DOHH2 (cell line): ENCODE results near the gene RFPL2.

Source experiments
- H3F3A ChIP-seq: fragments of 200-600 bp; sonication (generic), shearing (Covaris generic); 2 replicates; pipeline ENCODE4 v1.6.0; 2016; ENCODE audit warnings: antibody characterized with exemption, mild to moderate bottlenecking; ENCODE audit not compliant: control insufficient read depth, insufficient read depth
- H3K27ac ChIP-seq: fragments of 200-600 bp; sonication (generic); 2 replicates; pipeline ENCODE4 v1.5.1; 2014; ENCODE audit warnings: low read depth, mild to moderate bottlenecking, low read length, moderate library complexity
- H3K27me3 ChIP-seq: fragments of 200-600 bp; sonication (generic); 2 replicates; pipeline ENCODE4 v1.6.1; 2014; ENCODE audit warnings: mild to moderate bottlenecking, low read length, mixed read lengths; ENCODE audit not compliant: control insufficient read depth
- H3K36me3 ChIP-seq: fragments of 200-600 bp; sonication (generic); 2 replicates; pipeline ENCODE4 v1.6.1; 2014; ENCODE audit warnings: mild to moderate bottlenecking, low read length, moderate library complexity, mixed read lengths; ENCODE audit not compliant: control insufficient read depth
- H3K4me1 ChIP-seq: fragments of 200-600 bp; sonication (generic); 2 replicates; pipeline ENCODE4 v1.6.1; 2014; ENCODE audit warnings: mild to moderate bottlenecking, low read length, mixed read lengths; ENCODE audit not compliant: control insufficient read depth
- H3K4me2 ChIP-seq: fragments of 200-600 bp; sonication (generic); 2 replicates; pipeline ENCODE4 v1.6.0; 2014; ENCODE audit warnings: mild to moderate bottlenecking, low read length, moderate library complexity
- H3K4me3 ChIP-seq: fragments of 200-600 bp; sonication (generic); 2 replicates; pipeline ENCODE4 v1.5.1; 2014; ENCODE audit warnings: mild to moderate bottlenecking, low read length, mixed read lengths
- H3K79me2 ChIP-seq: fragments of 200-600 bp; sonication (generic); 2 replicates; pipeline ENCODE4 v1.6.1; 2014; ENCODE audit warnings: mild to moderate bottlenecking, low read length, mixed read lengths; ENCODE audit not compliant: control insufficient read depth
- H3K9me2 ChIP-seq: fragments of 200-600 bp; sonication (generic); replicated peaks from 2 replicates; pipeline ENCODE4 v1.6.1; 2014; ENCODE audit warnings: mild to moderate bottlenecking, low read length, mixed read lengths; ENCODE audit not compliant: control insufficient read depth
- H3K9me3 ChIP-seq: fragments of 200-600 bp; sonication (generic); 2 replicates; pipeline ENCODE4 v1.6.1; 2014; ENCODE audit warnings: antibody characterized with exemption, low read length, mixed read lengths; ENCODE audit not compliant: control insufficient read depth, insufficient read depth
- H4K20me1 ChIP-seq: fragments of 200-600 bp; sonication (generic); 2 replicates; pipeline ENCODE4 v1.6.0; 2014; ENCODE audit warnings: low read depth, mild to moderate bottlenecking, antibody characterized with exemption, low read length, moderate library complexity; ENCODE audit not compliant: control insufficient read depth, insufficient read depth
- EZH2phosphoT487 ChIP-seq: fragments of 200-600 bp; sonication (generic); IDR thresholded peaks from 2 replicates; pipeline ENCODE4 v1.6.1; 2017; ENCODE audit warnings: borderline replicate concordance, mild to moderate bottlenecking, antibody characterized with exemption, low read length, moderate library complexity, mixed read lengths
- TF ChIP-seq, protein P1 (sequence below): fragments of 200-600 bp; sonication (generic); IDR thresholded peaks from one replicate; pipeline ENCODE4 v1.5.1; 2014; ENCODE audit warnings: antibody characterized with exemption, mild to moderate bottlenecking, low read depth, low read length; ENCODE audit not compliant: poor library complexity, severe bottlenecking

Gene RFPL2

DNA sequence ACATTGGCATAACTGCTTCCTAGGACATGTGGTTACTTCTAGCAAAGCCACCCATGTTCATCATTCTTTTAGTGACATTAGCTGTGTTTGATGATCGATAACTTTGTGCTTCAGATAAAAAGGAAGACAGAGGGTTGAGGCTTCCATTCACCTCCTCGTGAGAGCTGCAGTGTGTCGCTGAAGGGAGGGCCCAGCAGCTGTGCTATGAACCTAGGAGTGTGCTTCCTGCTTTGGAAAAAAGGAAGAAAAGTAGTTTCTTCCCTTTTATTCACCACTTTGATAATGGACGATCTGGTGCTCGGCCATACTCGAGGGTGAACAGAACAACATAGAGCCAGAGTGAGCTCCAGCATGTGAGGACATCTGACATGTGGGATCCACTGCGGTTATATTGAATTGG is 6.1 kb upstream of the RFPL2 start:
- Histone ChIP-seq H3F3A (no peaks in the 10 kb centered on the region), H3K9me2 (no peaks in the 10 kb centered on the region), H3K36me3 (no peaks in the 10 kb centered on the region), H3K4me3 (no peak overlapping the region), H3K9me3 (no peaks in the 10 kb centered on the region), H4K20me1 (no peaks in the 10 kb centered on the region), H3K27me3 (0 out of 2 replicates have a peak, but pooled peaks cover 2% of the 10 kb centered on the region), H3K27ac (no peak overlapping the region), H3K4me1 (no peaks in the 10 kb centered on the region), H3K4me2 (no peak overlapping the region), H3K79me2 (no peaks in the 10 kb centered on the region)
- TF ChIP-seq, protein P1, sequence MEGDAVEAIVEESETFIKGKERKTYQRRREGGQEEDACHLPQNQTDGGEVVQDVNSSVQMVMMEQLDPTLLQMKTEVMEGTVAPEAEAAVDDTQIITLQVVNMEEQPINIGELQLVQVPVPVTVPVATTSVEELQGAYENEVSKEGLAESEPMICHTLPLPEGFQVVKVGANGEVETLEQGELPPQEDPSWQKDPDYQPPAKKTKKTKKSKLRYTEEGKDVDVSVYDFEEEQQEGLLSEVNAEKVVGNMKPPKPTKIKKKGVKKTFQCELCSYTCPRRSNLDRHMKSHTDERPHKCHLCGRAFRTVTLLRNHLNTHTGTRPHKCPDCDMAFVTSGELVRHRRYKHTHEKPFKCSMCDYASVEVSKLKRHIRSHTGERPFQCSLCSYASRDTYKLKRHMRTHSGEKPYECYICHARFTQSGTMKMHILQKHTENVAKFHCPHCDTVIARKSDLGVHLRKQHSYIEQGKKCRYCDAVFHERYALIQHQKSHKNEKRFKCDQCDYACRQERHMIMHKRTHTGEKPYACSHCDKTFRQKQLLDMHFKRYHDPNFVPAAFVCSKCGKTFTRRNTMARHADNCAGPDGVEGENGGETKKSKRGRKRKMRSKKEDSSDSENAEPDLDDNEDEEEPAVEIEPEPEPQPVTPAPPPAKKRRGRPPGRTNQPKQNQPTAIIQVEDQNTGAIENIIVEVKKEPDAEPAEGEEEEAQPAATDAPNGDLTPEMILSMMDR = no peak
- no peak for TF ChIP-seq EZH2phosphoT487

DNA sequence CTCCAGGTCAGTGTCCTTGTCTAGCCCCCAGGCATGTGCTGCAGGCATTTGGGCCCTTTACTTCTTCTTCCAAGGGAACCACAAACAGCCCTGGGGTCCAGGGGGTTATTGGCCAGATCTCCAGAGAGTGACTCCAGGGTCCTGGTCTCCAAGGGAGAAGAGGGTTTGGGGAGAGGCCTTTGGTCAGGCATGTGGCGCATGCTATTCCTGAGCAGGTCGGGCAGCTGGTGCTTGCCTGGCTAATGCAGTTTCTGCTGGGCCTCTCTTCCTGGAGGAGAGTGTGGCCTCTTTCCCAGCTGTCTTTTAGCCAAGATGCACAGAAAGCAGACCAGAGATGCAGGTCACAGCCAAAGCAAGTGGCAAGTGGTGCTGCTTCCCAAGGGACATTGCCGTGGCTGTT is 3.8 kb upstream of the RFPL2 start:
- Histone ChIP-seq H3K4me3 (no peak overlapping the region), H3K27ac (no peak overlapping the region), H3K4me2 (no peak overlapping the region), H3K9me2 (no peaks in the 10 kb centered on the region), H3K36me3 (no peaks in the 10 kb centered on the region), H3K27me3 (no peaks in the 10 kb centered on the region), H3K9me3 (no peaks in the 10 kb centered on the region), H4K20me1 (no peaks in the 10 kb centered on the region), H3K79me2 (no peaks in the 10 kb centered on the region), H3K4me1 (no peaks in the 10 kb centered on the region), H3F3A (no peaks in the 10 kb centered on the region)
- TF ChIP-seq, protein P1 = no peak
- no peak for TF ChIP-seq EZH2phosphoT487

DNA sequence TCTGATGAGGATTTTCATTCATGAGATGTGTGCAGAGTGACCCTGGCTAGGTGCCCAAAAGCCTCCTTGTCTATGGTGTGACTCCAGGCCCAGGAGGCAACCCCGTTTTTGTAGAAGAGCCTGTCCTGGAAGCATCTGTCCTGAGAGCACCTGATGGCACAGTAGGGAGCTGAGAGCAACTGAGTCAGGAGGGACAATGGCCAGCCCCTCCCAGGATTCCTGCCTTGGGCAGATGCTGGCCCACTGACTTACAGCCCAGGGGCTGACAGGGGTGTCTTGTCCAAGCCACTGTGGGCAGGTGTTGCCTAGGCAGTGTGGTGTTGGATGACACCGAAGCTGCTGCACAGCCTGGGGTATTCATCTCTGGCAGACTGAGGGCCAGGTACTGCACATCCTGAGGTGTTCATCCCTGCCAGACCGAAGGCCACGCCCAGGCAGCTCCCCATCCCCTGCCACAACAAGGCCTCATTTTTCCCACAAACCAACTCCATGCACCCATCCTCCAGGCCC is 3.2 kb upstream of the RFPL2 start:
- H3K27me3 ChIP-seq = no peaks in the 10 kb centered on the region
- no peaks in the 10 kb centered on the region for H3K9me2 ChIP-seq
- H3K4me3 ChIP-seq = no peak overlapping the region
- H3F3A ChIP-seq = no peaks in the 10 kb centered on the region
- H3K4me1 ChIP-seq = no peaks in the 10 kb centered on the region
- no peak overlapping the region for H3K4me2 ChIP-seq
- no peak for TF ChIP-seq EZH2phosphoT487
- TF ChIP-seq, protein P1 = no peak
- H3K79me2 ChIP-seq = no peaks in the 10 kb centered on the region
- no peaks in the 10 kb centered on the region for H4K20me1 ChIP-seq
- H3K9me3 ChIP-seq = no peaks in the 10 kb centered on the region
- no peaks in the 10 kb centered on the region for H3K36me3 ChIP-seq
- no peak overlapping the region for H3K27ac ChIP-seq
